Measurements from ENCODE around the gene HSPA1L.
"Not testable (repeated sequence)": the region's sequence is repeated elsewhere in the genome, so short reads cannot be mapped to it uniquely, and the experiment has no call there.

HSPA1L gene

GRCh38 chr6:31847276-31847978 is 32.3 kb upstream of the HSPA1L start:
- H2AFZ ChIP-seq (ENCODE audit: low read depth): no peak overlapping the region
- no peaks in the 10 kb centered on the region for H3K27me3 ChIP-seq (ENCODE audit: insufficient read depth, low read depth)
- H3K27ac ChIP-seq: no peak overlapping the region
- H3K36me3 ChIP-seq (ENCODE audit: insufficient read depth): no peaks in the 10 kb centered on the region
- no peaks in the 10 kb centered on the region for H4K20me1 ChIP-seq (ENCODE audit: insufficient read depth)
- no peak overlapping the region for H3K4me3 ChIP-seq (IDR thresholded peaks at IDR 0.05; ENCODE audit: insufficient read depth, low read depth, low read length)
- H3K4me2 ChIP-seq: no peak overlapping the region
- no peaks in the 10 kb centered on the region for H3K4me1 ChIP-seq (ENCODE audit: low read depth, poor library complexity, severe bottlenecking)
- no peak overlapping the region for H3K9ac ChIP-seq
- H3K79me2 ChIP-seq (ENCODE audit: insufficient read depth, low read depth): no peaks in the 10 kb centered on the region
- no peak for TF ChIP-seq CTCF (conservative IDR thresholded peaks at IDR 0.05; ENCODE audit: low read depth, low read length)

GRCh38 chr6:31844507-31844906 is 29.4 kb upstream of the HSPA1L start:
- H3K27ac ChIP-seq: no peak overlapping the region
- H3K4me1 ChIP-seq (ENCODE audit: low read depth, poor library complexity, severe bottlenecking): peaks cover 18% of the 10 kb centered on the region
- H3K27me3 ChIP-seq (ENCODE audit: insufficient read depth, low read depth): no peaks in the 10 kb centered on the region
- no peak overlapping the region for H3K4me2 ChIP-seq
- H2AFZ ChIP-seq (ENCODE audit: low read depth): no peak overlapping the region
- H4K20me1 ChIP-seq (ENCODE audit: insufficient read depth): 0 out of 2 replicates have a peak, but pooled peaks cover 3% of the 10 kb centered on the region
- no peaks in the 10 kb centered on the region; the same call in 1 of the 2 replicates for H3K79me2 ChIP-seq (ENCODE audit: insufficient read depth, low read depth)
- no peak overlapping the region for H3K9ac ChIP-seq
- no peaks in the 10 kb centered on the region; the same call in 1 of the 2 replicates for H3K36me3 ChIP-seq (ENCODE audit: insufficient read depth)
- no peak for TF ChIP-seq CTCF (conservative IDR thresholded peaks at IDR 0.05; ENCODE audit: low read depth, low read length)
- no peak overlapping the region for H3K4me3 ChIP-seq (IDR thresholded peaks at IDR 0.05; ENCODE audit: insufficient read depth, low read depth, low read length)

- no peak overlapping the region for H3K27ac ChIP-seq
- no peak overlapping the region for H2AFZ ChIP-seq (ENCODE audit: low read depth)
- no peak for TF ChIP-seq CTCF (conservative IDR thresholded peaks at IDR 0.05; ENCODE audit: low read depth, low read length)
- no peak overlapping the region for H3K4me3 ChIP-seq (IDR thresholded peaks at IDR 0.05; ENCODE audit: insufficient read depth, low read depth, low read length)
- peaks cover 15% of the 10 kb centered on the region for H3K79me2 ChIP-seq (ENCODE audit: insufficient read depth, low read depth)
- no peaks in the 10 kb centered on the region for H3K27me3 ChIP-seq (ENCODE audit: insufficient read depth, low read depth)
- H3K4me1 ChIP-seq (ENCODE audit: low read depth, poor library complexity, severe bottlenecking): peaks cover 41% of the 10 kb centered on the region
- peaks cover 27% of the 10 kb centered on the region for H4K20me1 ChIP-seq (ENCODE audit: insufficient read depth)
- no peak overlapping the region for H3K9ac ChIP-seq
- peaks cover 11% of the 10 kb centered on the region; the same call in 1 of the 2 replicates for H3K36me3 ChIP-seq (ENCODE audit: insufficient read depth)
- no peak overlapping the region for H3K4me2 ChIP-seq
Observed at GRCh38 chr6:31842053-31842452, 27.0 kb upstream of the HSPA1L start.

GRCh38 chr6:31839779-31840126 is 24.7 kb upstream of the HSPA1L start:
- H3K4me1 ChIP-seq (ENCODE audit: low read depth, poor library complexity, severe bottlenecking): peaks cover 46% of the 10 kb centered on the region
- H3K79me2 ChIP-seq (ENCODE audit: insufficient read depth, low read depth): peaks cover 38% of the 10 kb centered on the region
- H3K27ac ChIP-seq: peak overlapping the region; percentile 15; the same call in 1 of the 2 replicates
- not testable (repeated sequence) for H2AFZ ChIP-seq (ENCODE audit: low read depth); H3K4me2 ChIP-seq; H3K9ac ChIP-seq; H3K4me3 ChIP-seq (IDR thresholded peaks at IDR 0.05; ENCODE audit: insufficient read depth, low read depth, low read length); H3K27me3 ChIP-seq (ENCODE audit: insufficient read depth, low read depth)
- H3K36me3 ChIP-seq (ENCODE audit: insufficient read depth): peaks cover 28% of the 10 kb centered on the region; the same call in 1 of the 2 replicates
- H4K20me1 ChIP-seq (ENCODE audit: insufficient read depth): peaks cover 34% of the 10 kb centered on the region

- H3K36me3 ChIP-seq (ENCODE audit: insufficient read depth): peaks cover 28% of the 10 kb centered on the region; the same call in 1 of the 2 replicates
- H3K4me2 ChIP-seq: peak overlapping the region; percentile 100; the same call in 1 of the 2 replicates
- H3K9ac ChIP-seq: no peak overlapping the region
- peaks cover 46% of the 10 kb centered on the region for H3K79me2 ChIP-seq (ENCODE audit: insufficient read depth, low read depth)
- H3K27me3 ChIP-seq (ENCODE audit: insufficient read depth, low read depth): no peaks in the 10 kb centered on the region
- H3K4me1 ChIP-seq (ENCODE audit: low read depth, poor library complexity, severe bottlenecking): peaks cover 50% of the 10 kb centered on the region
- peaks cover 34% of the 10 kb centered on the region for H4K20me1 ChIP-seq (ENCODE audit: insufficient read depth)
- no peak overlapping the region for H3K4me3 ChIP-seq (IDR thresholded peaks at IDR 0.05; ENCODE audit: insufficient read depth, low read depth, low read length)
- H2AFZ ChIP-seq (ENCODE audit: low read depth): no peak overlapping the region
- H3K27ac ChIP-seq: no peak overlapping the region; the same call in 1 of the 2 replicates
- no peak for TF ChIP-seq CTCF (conservative IDR thresholded peaks at IDR 0.05; ENCODE audit: low read depth, low read length)
Observed at GRCh38 chr6:31838968-31839367, 23.9 kb upstream of the HSPA1L start.

GRCh38 chr6:31838114-31838553 is 23.1 kb upstream of the HSPA1L start:
- not testable (repeated sequence) for H2AFZ ChIP-seq (ENCODE audit: low read depth); H3K27me3 ChIP-seq (ENCODE audit: insufficient read depth, low read depth); H3K4me3 ChIP-seq (IDR thresholded peaks at IDR 0.05; ENCODE audit: insufficient read depth, low read depth, low read length); H3K9ac ChIP-seq
- Histone ChIP-seq H3K27ac (peak overlapping the region; percentile 26; the same call in 1 of the 2 replicates), H3K4me1 (ENCODE audit: low read depth, poor library complexity, severe bottlenecking) (peaks cover 56% of the 10 kb centered on the region), H3K36me3 (ENCODE audit: insufficient read depth) (peaks cover 28% of the 10 kb centered on the region; the same call in 1 of the 2 replicates), H3K4me2 (peak overlapping the region; percentile 100), H3K79me2 (ENCODE audit: insufficient read depth, low read depth) (peaks cover 54% of the 10 kb centered on the region), H4K20me1 (ENCODE audit: insufficient read depth) (peaks cover 34% of the 10 kb centered on the region)

All from KMS-11 (cell line).